ENCODE measurements around the gene NDOR1. TPM values are rescaled to one million over a fixed set of nuclear protein-coding genes. Genes with fewer than 3 reads are reported as not detected.

NDOR1 gene
- total RNA-seq, 4 donors from 2014 or later, result 9.0 to 16.6 (median 15.4) TPM

- intact Hi-C loops (cut with DNase I), result loop anchor here (5.0 kb wide), 1 partner anchor 114 kb away; no protein-coding TSS in a partner anchor
- H3K4me1 ChIP-seq, result peaks cover 21 to 26% of the 10 kb centered on the region in 2 donors
- H3K4me3 ChIP-seq (replicated peaks in 1 of 3), result no peak overlapping the region
- H3K9me3 ChIP-seq, result no peaks in the 10 kb centered on the region
- 86 to 87% methylated on average over 15 to 21 of the region's 23 CpGs for WGBS, 2 donors
- DNase-seq, result no peak
- H3K27me3 ChIP-seq, result no peaks in the 10 kb centered on the region
- H3K27ac ChIP-seq, result no peak overlapping the region
- no peaks in the 10 kb centered on the region for H3K36me3 ChIP-seq
- TF ChIP-seq CTCF (IDR thresholded peaks at IDR 0.05) (no peak), POLR2A (IDR thresholded peaks at IDR 0.05) (no peak)
Observed at GRCh38 chr9:137231372-137232039, 26.0 kb downstream of the NDOR1 start.

GRCh38 chr9:137232101-137232500 lies 26.6 kb downstream of the NDOR1 start:
- Histone ChIP-seq H3K27me3 (no peaks in the 10 kb centered on the region), H3K27ac (no peak overlapping the region), H3K4me3 (replicated peaks in 1 of 3) (no peak overlapping the region), H3K9me3 (no peaks in the 10 kb centered on the region), H3K4me1 (peaks cover 21 to 26% of the 10 kb centered on the region in 2 donors), H3K36me3 (no peaks in the 10 kb centered on the region)
- WGBS, 2 donors, result 64 to 81% methylated on average over 4 to 9 of the region's 10 CpGs
- no peak for TF ChIP-seq CTCF (IDR thresholded peaks at IDR 0.05)
- TF ChIP-seq POLR2A (IDR thresholded peaks at IDR 0.05), result no peak
- no peak for DNase-seq
- intact Hi-C loops (cut with DNase I), result loop anchor here (5.0 kb wide), 1 partner anchor 115 kb away; no protein-coding TSS in a partner anchor

DNA sequence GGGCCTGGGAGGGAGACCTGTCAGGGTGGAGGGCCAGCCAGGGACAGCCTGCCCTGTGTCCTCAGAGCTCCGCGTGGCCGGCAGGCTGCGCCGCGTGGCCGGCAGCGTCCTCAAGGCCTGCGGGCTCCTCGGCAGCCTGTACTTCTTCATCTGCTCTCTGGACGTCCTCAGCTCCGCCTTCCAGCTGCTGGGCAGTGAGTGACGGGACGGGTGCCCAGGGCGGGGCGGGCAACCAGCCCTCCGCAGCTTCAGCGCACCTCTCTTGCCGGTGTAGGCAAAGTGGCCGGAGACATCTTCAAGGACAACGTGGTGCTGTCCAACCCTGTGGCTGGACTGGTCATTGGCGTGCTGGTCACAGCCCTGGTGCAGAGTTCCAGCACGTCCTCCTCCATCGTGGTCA lies 27.0 kb downstream of the NDOR1 start:
- Histone ChIP-seq H3K27ac (no peak overlapping the region), H3K27me3 (no peaks in the 10 kb centered on the region), H3K9me3 (no peaks in the 10 kb centered on the region), H3K4me1 (peaks cover 20 to 26% of the 10 kb centered on the region in 2 donors), H3K4me3 (replicated peaks in 1 of 3) (no peak overlapping the region), H3K36me3 (no peaks in the 10 kb centered on the region)
- intact Hi-C loops (cut with DNase I), result loop anchor here (5.0 kb wide), 1 partner anchor 115 kb away; no protein-coding TSS in a partner anchor
- no peak for DNase-seq
- WGBS, 2 donors, result 70 to 76% methylated on average over 9 to 24 of the region's 24 CpGs
- TF ChIP-seq POLR2A (IDR thresholded peaks at IDR 0.05) (no peak), CTCF (IDR thresholded peaks at IDR 0.05) (no peak)

DNA sequence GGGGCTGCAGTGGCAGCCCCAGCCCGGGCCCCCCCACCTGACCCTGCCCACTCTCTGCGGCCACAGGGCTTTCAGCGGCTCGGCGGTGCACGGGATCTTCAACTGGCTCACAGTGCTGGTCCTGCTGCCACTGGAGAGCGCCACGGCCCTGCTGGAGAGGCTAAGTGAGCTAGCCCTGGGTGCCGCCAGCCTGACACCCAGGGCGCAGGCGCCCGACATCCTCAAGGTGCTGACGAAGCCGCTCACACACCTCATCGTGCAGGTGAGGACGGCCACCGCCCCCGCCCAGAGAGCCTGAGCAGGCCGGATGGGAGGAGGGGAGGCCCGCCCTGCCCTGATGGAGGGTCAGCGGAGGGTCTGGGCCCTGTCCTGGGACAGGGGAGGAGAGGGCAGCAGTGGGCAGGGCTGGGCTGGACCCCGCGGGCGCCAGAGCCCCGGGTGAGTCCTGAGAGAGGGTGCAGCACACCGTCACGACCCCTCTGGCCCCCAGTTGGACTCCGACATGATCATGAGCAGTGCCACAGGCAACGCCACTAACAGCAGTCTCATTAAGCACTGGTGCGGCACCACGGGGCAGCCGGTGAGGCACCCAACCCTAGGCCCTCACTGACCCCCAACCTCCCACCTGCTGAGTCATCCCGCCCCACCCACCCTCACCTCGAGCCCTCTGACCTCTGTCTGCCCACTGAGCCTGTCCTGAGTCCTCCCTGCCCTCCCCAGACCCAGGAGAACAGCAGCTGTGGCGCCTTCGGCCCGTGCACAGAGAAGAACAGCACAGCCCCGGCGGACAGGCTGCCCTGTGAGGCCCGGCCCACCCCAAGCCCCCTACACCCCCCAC lies 27.9 kb downstream of the NDOR1 start:
- intact Hi-C loops (cut with DNase I), result loop anchor here (5.0 kb wide), 1 partner anchor 116 kb away; no protein-coding TSS in a partner anchor
- H3K27me3 ChIP-seq, result no peaks in the 10 kb centered on the region
- WGBS, 2 donors, result 66 to 77% methylated on average over 12 to 25 of the region's 40 CpGs

More for the DNA sequence above, 27.9 kb downstream of the NDOR1 start:
- Histone ChIP-seq H3K4me3 (replicated peaks in 1 of 3) (no peak overlapping the region), H3K27ac (no peak overlapping the region), H3K4me1 (peaks cover 14 to 27% of the 10 kb centered on the region in 2 donors), H3K9me3 (no peaks in the 10 kb centered on the region), H3K36me3 (no peaks in the 10 kb centered on the region)
- no peak for TF ChIP-seq CTCF (IDR thresholded peaks at IDR 0.05)
- TF ChIP-seq POLR2A (IDR thresholded peaks at IDR 0.05), result no peak
- DNase-seq, result no peak

Measured in thyroid gland (tissue), 4 donors.